Chondrocyte (in vitro differentiated cells): ENCODE data around the gene KIRREL3. TPM values are rescaled to one million over a fixed set of nuclear protein-coding genes. Genes with fewer than 3 reads are reported as not detected.

Source experiments
- DNase-seq: peaks from one replicate; pipeline ENCODE4 v3.0.0; 2021; ENCODE audit warnings: mixed read lengths, low spot score
- H3K27ac Mint-ChIP-seq: one replicate; pipeline ENCODE4 v1.8.0; 2021; ENCODE audit warnings: mild to moderate bottlenecking, moderate library complexity, mixed read lengths; ENCODE audit not compliant: unreplicated experiment
- H3K27me3 Mint-ChIP-seq: 2 replicates; pipeline ENCODE4 v1.8.0; 2021; ENCODE audit warnings: low read depth, mixed read lengths
- H3K36me3 Mint-ChIP-seq: 2 replicates; pipeline ENCODE4 v1.8.0; 2021; ENCODE audit warnings: low read depth, mixed read lengths
- H3K4me1 Mint-ChIP-seq: 2 replicates; pipeline ENCODE4 v1.8.0; 2021; ENCODE audit warnings: low read depth, mild to moderate bottlenecking, mixed read lengths
- H3K4me3 Mint-ChIP-seq: one replicate; pipeline ENCODE4 v1.8.0; 2021; ENCODE audit warnings: mild to moderate bottlenecking, moderate library complexity, mixed read lengths; ENCODE audit not compliant: unreplicated experiment
- H3K9me3 Mint-ChIP-seq: 2 replicates; pipeline ENCODE4 v1.8.0; 2021; ENCODE audit warnings: low read depth, mixed read lengths
- total RNA-seq: library from RNA; stranded (reverse); gene quantifications from 3 replicates; pipeline ENCODE4 v1.2.1, GENCODE V29; 2021
- TF ChIP-seq, protein P1 (sequence below): fragments of 200-600 bp; sonication (generic); IDR thresholded peaks from 2 replicates; pipeline ENCODE4 v1.5.0; 2021; ENCODE audit warnings: antibody characterized with exemption, mild to moderate bottlenecking, moderate library complexity

KIRREL3 gene
- total RNA-seq, 1 donor from 2014 or later, result 1.2 TPM

- Mint-ChIP-seq H3K4me1 (peaks cover 4% of the 10 kb centered on the region), H3K36me3 (no peaks in the 10 kb centered on the region), H3K27ac (no peak overlapping the region), H3K4me3 (no peak overlapping the region), H3K27me3 (peaks cover 20% of the 10 kb centered on the region), H3K9me3 (no peaks in the 10 kb centered on the region)
- no peak for DNase-seq
- TF ChIP-seq, protein P1, sequence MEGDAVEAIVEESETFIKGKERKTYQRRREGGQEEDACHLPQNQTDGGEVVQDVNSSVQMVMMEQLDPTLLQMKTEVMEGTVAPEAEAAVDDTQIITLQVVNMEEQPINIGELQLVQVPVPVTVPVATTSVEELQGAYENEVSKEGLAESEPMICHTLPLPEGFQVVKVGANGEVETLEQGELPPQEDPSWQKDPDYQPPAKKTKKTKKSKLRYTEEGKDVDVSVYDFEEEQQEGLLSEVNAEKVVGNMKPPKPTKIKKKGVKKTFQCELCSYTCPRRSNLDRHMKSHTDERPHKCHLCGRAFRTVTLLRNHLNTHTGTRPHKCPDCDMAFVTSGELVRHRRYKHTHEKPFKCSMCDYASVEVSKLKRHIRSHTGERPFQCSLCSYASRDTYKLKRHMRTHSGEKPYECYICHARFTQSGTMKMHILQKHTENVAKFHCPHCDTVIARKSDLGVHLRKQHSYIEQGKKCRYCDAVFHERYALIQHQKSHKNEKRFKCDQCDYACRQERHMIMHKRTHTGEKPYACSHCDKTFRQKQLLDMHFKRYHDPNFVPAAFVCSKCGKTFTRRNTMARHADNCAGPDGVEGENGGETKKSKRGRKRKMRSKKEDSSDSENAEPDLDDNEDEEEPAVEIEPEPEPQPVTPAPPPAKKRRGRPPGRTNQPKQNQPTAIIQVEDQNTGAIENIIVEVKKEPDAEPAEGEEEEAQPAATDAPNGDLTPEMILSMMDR, result peak; percentile 70
Observed at GRCh38 chr11:127017482-127017881, 16.9 kb upstream of the KIRREL3 start.

DNA sequence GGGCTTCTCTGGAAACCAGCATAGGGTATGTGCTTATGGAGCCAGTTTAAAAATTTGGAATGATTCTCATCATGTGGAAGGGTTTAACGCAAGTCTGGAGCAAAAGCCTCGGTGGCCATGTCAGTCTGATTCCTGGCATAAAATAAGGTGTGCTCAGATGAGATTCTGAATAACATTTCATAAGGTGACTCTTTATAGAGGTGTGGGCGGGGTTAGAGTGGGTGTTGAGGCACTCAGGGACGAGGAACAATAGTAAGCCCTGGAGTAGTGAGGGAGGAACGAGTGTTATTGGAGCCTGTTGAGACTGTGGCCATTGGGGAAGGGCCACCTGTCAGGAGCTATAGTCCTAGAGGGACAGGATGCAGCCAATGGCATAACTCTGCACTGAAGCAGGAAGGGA lies 13.0 kb upstream of the KIRREL3 start:
- peaks cover 4% of the 10 kb centered on the region for H3K4me1 Mint-ChIP-seq
- no peak for DNase-seq
- peaks cover 32% of the 10 kb centered on the region for H3K27me3 Mint-ChIP-seq
- H3K9me3 Mint-ChIP-seq, result no peaks in the 10 kb centered on the region
- H3K27ac Mint-ChIP-seq, result no peak overlapping the region
- H3K4me3 Mint-ChIP-seq, result no peak overlapping the region
- no peaks in the 10 kb centered on the region for H3K36me3 Mint-ChIP-seq
- TF ChIP-seq, protein P1, result no peak

GRCh38 chr11:127006311-127006710 lies 5.7 kb upstream of the KIRREL3 start:
- DNase-seq, result no peak
- H3K27ac Mint-ChIP-seq, result no peak overlapping the region
- H3K4me1 Mint-ChIP-seq, result peaks cover 5% of the 10 kb centered on the region
- H3K4me3 Mint-ChIP-seq, result no peak overlapping the region
- TF ChIP-seq, protein P1, result no peak
- H3K27me3 Mint-ChIP-seq, result peaks cover 33% of the 10 kb centered on the region
- H3K9me3 Mint-ChIP-seq, result no peaks in the 10 kb centered on the region
- H3K36me3 Mint-ChIP-seq, result no peaks in the 10 kb centered on the region

DNA sequence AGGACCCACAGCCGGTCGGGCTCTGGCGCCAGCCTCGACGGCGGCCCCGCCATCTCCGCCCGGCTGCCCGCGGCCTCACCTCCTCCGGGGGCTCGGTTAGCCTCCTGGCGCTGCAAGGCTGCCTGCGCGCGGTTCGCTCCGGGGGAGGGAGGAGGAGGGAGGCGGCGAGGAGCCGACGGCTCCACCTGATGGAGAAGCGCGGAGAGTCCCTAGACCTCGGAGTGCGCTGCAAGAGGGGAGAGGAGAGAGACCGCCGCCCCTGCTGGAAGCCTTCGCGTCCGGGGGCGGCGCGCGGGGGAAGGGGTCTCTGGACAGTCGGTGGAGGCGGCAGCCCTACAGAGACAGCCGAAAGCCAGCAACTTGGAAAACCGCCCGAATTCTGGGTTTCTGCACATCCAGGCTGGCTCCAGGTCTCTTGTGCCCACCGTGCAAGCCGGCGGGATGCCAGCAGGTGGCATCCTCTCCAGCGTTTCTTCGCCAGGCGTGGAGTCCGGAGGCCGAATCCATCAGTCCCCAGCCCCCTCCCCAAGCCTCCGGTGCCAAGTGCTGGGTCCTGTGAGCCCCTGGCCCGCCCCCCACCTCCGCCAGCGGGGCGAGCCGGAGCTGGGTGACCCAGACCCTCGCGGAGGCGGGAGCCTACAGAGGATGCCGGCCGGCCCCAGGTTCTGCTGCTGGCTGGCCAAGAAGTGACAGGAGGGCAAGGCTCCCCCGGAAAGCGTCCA lies 2.9 kb upstream of the KIRREL3 start:
- Mint-ChIP-seq H3K27me3 (peaks cover 15% of the 10 kb centered on the region), H3K27ac (no peak overlapping the region), H3K9me3 (no peaks in the 10 kb centered on the region), H3K4me1 (peaks cover 5% of the 10 kb centered on the region), H3K36me3 (no peaks in the 10 kb centered on the region), H3K4me3 (peak overlapping the region; percentile 47)
- no peak for DNase-seq
- TF ChIP-seq, protein P1, result peak; percentile 79

DNA sequence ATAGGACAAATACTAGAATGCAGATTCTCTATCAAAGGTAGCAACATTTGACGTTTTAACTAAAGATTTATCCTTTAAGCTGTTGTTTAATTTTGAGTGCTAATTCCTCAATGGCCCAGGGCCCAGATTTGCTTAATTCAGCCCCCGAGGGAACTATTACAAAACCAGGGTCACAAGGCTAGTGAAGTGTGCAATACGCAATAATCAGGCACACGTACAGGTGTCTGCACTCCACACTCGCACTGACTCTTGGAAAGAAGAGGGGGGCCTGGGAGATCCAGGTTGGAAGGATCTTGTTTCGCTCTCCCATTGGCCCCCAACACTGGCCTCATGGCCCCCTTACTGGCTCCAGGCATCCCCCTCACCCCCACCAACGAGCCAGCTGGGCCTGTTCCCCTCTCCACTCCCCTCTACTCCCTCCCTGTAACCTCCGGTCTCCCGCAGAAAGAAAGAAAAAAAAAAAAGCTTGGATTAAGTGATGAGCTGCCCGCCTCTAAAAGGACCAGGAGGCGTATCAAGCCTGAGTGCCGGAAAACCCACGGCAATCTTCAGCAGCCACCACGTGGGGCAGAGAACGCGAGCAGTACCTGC lies 2.2 kb upstream of the KIRREL3 start:
- no peak overlapping the region for H3K4me3 Mint-ChIP-seq
- DNase-seq, result no peak
- H3K36me3 Mint-ChIP-seq, result no peaks in the 10 kb centered on the region
- peaks cover 15% of the 10 kb centered on the region for H3K27me3 Mint-ChIP-seq
- H3K9me3 Mint-ChIP-seq, result no peaks in the 10 kb centered on the region
- peaks cover 5% of the 10 kb centered on the region for H3K4me1 Mint-ChIP-seq
- TF ChIP-seq, protein P1, result no peak
- no peak overlapping the region for H3K27ac Mint-ChIP-seq
